NCI-H460 (cell line): Measurements from ENCODE around the gene IGSF3. TPM values are rescaled to one million over a fixed set of nuclear protein-coding genes. Genes with fewer than 3 reads are reported as not detected.
"Not testable (repeated sequence)": the region's sequence is repeated elsewhere in the genome, so short reads cannot be mapped to it uniquely, and the experiment has no call there.

Source experiments
- DNase-seq: peaks from one replicate; pipeline ENCODE4 v3.0.0-alpha.2; 2016; ENCODE audit warnings: low read depth; ENCODE audit errors: extremely low read depth
- total RNA-seq: library from RNA; depleted of rRNA; stranded (reverse); fragments of >200 nt; shearing (Covaris generic); gene quantifications from 2 replicates; pipeline ENCODE4 v1.2.3, GENCODE V29; 2014

The IGSF3 gene
- total RNA-seq, 1 experiment from 2014 or later: 1.7 TPM

DNA sequence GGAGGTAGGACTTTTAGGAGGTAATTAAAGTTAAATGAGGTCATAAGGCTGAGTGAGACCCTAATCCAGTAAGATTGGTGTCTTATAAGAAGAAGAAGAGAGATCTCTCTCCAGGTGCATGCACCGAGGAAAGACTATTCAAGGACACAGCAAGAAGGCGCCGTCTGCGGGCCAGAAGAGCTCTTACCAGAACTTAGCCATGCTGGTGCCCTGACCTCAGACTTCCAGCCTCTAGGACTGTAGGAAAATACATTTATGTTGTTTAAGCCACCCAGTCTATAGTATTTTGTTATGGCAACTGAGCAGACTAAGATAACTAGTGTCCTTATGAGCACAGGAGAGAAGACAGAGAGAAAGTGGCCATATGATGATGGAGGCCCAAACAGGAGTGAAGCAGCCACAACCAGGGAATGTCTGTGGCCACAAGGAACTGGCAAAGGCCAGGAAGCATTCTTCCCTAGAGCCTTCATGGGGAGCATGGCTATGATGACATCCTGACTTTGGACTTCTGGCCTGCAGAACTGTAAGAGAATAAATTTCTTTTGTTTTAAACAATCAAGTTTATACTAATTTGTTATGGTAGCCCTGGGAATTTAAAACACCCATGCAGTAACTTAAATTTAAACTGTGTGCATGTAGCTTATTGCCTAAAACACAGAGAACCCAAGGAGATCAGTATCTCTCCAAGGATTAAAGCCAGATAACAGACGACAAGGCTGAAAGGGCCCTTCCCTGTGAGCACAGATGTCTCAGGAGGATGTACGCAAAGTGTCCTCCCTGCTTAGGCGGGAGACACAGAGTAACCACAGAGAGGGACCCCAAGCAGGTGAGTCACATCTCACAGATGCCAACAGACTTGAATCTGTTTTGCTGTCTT, 86.8 kb downstream of the IGSF3 start:
- no peak for DNase-seq

DNA sequence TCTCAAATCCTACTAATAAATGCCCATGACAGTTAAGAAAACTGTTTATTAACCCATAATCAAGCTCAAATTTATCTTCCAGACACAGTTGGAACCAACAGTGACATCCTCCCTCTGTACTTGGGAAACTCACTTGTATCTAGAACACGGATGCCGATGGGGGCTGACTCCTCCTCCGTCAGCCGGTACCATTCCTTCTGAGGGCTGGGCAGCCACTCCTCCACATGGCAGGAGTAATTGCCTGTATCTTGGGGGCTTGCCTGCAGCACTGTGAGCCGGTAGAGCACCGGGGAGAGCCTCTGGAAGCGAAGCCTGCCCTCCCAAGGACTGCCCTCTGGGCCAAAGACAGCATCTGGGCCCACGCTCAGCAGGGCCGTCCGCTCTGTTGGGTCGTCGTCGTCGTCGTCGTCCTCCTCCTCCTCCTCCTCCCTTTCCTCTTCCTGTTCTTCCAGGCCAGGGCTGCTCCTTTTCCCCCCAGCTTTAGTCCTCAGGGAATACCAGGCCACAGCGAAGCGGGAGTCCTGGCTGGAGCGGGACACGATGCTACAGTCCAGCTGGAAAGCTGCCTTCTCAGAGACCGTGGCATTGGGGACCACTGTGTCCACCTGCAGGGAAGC, 88.2 kb downstream of the IGSF3 start:
- DNase-seq: no peak

DNA sequence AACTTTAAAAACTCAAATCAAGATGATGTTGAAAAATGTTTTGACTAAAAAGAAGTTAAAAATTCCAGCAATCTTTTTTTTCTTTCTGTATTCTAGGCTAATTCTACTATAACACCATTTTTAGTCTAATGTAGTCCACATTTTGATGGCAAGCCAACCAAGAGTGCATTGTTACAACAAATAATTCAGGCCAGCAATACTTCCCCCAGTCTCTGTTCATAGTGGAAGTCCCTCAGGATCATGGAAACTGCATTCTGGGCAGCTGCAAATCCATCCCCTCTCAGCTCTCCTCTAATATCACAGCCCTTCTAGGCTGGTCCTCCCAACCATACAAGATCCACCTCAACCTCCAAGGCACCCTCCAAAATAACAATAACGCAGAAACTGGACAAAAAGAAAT, 89.0 kb downstream of the IGSF3 start:
- DNase-seq: no peak

DNA sequence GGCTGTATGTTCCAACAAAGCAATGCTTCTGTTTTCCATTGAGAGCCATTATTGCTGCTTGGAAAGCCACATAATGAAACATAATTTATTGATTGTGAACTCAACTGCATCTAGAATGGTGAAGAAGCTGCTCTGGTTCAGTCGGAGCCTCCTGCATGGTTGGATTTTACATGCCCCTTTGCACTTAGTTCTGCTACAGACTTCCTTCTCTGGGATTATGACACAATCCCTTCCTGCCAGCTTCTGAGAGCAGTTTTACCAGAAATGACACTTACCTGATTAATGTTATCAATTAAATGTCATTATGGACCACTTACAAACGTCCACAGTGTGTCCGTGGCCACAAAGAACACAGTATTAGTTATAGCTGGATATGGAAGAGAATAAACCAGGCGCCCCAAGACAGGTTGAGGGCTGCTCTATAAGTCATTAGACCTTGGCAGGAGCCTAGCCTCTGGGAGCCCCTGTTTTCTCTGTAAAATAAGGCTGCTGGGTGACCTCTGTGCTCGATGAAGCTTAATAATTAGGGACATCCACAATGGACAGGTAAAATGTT, 89.7 kb downstream of the IGSF3 start:
- DNase-seq: no peak

DNA sequence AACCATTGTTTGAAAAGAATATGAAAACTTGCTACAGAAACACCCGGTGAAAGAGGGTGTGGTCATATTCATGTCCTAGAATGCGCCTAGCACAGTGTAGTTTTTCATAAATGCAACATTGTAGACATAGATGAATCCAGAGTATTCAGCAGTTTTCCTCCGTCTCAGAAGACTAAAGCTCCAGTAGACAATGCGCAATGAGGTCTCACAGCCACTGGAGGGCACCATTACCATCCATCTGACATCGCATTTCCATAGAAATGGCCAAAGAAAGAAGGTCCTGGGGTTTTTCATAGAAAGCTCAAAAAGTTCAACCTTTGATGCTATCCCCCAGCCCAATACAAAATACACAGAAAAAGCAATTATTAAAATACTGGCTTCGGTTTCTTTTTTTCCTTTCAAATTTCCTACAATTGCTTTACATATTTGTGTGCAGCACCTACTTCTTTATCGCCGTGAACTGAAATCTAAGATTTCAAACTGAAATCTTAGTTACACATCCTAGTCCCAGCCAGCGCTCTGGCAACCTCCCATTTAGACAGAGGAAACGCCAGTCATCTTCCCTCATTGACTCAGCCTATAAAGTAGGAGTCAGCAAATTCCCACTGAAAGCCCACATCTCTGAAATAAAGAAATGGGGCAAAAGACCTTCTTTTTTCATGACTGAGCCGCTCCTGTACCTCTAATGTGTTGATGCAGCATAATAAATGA, 92.8 kb downstream of the IGSF3 start:
- DNase-seq: peak; percentile 54

DNA sequence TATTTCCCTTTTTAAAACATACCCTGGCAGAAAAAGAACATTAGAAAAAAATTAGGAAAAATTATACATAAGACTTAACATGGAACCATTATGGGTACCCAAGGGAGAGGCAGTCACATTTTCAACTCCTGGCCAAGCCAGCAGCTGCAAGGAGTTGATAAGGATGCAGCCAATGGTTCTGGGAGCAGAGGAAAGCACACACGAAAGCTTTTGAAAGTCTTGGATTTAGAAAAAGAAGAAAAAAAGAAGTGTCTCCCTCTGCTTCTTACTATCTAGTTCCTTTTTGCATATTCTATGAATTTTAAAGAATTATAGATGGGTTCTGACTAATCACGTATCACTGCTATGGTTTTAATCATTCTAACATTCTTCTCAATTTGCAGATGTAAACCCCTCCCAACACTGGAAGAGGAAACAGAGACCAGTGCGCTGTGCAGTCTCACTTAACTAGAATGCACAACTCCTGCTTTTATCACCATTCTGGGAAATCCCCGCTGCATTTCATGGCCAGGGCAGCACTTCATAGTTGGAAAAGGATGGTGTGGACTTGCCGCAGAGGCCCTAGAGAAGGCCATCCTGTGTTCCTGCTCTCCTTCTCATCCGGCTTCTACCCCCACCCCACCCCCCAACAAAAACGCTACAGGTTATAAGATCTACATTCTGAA, 94.0 kb downstream of the IGSF3 start:
- no peak for DNase-seq

DNA sequence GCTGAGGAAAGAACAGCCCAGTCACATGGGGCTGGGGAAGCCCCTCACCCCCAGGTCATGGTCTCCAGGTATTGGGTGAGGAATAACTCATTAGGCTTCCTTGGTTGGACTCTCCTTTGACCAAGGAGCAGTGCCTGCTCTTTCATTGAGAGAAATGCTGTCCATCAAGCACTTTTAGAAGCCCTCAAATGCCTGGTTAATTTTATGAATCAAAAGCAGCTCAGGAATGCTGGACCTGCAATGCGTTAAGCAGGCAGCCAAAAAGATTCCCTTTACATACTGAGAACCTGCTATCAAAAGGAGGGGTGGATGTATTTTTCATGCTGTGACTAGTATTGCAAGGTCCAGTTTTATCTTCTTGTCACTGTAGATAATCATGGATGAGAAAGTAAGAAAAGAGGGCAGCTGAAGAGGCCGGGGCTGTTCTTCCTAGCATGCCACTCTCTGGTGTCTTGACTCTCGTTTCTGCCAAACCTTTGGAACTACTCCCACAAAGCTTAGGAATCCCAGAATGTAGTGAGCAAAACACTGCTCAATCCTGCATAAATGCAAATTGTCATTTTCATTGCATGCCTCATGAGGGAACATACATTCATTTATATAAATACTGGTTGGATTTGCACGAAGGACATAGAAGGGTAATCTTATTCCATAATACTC, 94.6 kb downstream of the IGSF3 start:
- no peak for DNase-seq

DNA sequence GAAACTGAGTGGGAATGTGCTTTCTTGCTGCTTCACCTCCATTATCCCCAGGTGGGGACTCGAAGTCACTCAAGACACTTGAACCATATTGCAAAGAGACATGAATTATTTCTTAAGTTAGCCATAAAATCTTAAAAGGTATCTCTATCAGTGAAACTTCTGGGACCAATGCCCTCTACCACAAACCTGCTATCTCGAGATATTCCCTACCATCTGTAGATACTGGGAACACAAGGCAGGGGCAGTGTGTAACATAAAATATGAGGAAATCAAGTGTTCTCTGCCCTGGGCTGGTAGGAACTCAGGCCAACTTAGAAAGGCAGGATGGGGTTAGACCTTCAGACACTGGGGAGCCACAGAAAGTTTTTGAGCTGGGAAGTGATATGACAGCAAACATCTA, 95.4 kb downstream of the IGSF3 start:
- DNase-seq: no peak

DNA sequence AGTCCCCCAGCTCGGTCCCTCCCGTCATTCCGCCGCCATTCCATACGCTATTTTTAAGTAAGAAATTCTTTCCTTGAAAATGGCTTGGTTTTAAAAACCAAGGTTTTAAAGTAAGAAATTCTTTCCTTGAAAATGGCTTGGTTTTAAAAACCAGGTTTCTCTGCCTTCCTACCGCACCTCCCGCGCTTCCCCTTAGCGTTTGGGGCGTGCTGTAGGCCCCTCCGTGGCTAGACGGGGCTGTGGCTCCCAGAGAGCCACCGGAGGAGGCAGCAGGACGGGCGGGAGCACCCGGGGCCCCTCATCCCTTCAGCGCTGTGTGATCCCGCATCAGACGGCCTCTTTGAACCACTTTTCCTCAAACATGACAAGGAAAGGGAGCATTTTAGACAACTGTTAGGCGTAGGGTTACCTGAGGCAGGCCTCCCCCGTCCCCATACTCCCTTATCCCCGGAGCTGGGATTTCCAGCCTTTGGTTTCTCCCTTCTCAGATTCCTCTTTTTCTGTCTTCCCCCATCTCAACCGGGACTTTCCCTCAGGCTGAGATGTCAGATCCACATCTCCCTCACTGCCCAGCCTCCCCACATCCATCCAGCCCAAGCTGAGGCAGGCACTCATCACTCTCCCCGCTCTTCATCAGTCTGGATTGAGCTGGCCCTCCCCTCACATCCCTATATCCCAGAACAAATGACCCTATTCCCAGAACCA, 96.2 kb downstream of the IGSF3 start:
- no peak for DNase-seq

DNA sequence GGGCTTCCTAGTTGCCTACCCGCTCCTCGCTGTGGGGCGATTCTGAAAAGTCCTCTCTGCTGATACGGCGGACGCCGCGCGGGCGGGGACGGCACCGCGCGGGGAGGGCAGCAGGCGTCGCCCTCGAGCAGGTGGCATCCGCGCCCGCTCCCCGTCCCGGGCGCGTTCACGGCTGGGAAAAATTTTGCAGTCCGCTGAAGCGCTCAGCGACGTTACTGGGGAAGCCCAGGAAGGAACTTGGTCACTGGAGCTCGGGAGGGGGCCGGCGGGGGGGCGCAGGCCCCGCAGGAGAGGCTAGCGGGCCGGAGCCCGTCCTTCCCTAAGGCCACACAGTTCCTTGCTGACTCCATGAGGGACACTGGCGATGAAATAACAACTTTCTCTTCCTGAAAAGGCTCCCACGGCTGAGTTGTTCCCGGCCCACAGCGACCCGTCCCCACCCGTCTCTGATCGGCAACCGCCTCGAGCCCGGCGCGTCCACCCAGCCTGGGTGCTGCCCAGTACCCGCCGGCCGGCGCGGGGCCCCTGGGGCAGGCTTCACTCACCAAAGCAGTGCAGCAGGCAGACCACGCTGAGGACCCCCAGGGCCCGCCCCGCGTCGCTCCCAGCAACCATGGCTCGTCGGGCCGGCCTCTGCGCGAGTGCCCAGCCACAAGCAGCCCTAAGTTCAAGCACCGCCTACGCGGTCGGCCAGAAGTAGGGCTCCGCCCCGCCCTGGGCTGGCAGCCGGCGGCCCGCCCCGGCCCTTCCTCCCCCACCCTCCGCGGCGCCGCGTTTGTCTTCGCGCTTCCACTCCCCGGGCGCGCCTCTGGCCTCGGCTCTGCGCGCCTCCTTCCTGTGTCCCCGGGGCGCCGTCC, 96.9 kb downstream of the IGSF3 start, which contains the start of gene CD58:
TSS of gene CD58 (minus strand) at position 669 of the 857 bp plus-strand sequence. CDS start at position 615, 54 bp downstream.
- peak; percentile 72 for DNase-seq

DNA sequence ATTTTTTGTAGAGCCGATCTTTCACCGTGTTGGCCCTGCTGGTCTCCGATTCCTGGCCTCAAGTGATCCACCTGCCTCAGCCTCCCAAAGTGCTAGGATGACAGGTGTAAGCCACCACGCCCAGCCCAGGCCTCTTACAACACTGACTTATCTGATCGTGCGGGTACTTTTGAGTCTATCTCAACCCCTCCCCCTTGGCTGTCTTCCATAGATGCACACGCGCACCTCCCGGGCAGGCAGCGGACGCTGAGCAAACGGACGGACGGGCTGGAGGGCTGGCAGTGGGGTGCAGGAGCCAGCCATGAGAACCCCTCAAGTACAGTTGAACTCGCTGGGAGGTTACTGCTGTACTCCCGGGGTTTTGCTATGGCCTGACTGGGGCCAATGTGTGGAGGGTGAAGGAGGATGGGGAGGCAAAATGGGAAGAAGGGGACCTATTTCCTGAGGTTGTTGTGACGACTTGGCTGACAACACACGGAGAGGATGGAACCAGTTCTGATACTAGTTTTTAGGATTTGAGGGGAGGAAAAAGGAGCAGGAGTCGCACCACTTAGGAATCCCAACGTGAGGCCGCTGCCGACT, 97.7 kb downstream of the IGSF3 start:
- peak; percentile 16 for DNase-seq

DNA sequence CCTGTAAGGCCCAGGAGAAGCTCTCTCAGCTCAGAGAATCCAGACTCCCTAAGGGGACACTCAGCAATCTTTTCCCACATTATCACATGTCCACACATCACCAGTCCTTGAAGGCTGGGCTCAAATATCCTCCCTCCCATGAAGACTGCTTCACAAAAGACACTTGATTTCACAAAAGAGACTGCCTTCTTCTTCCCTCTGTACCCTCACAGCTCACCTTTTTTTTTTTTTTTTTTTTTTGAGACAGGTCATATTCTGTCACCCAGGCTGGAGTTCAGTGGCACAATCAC, 98.2 kb downstream of the IGSF3 start:
- DNase-seq: no peak

DNA sequence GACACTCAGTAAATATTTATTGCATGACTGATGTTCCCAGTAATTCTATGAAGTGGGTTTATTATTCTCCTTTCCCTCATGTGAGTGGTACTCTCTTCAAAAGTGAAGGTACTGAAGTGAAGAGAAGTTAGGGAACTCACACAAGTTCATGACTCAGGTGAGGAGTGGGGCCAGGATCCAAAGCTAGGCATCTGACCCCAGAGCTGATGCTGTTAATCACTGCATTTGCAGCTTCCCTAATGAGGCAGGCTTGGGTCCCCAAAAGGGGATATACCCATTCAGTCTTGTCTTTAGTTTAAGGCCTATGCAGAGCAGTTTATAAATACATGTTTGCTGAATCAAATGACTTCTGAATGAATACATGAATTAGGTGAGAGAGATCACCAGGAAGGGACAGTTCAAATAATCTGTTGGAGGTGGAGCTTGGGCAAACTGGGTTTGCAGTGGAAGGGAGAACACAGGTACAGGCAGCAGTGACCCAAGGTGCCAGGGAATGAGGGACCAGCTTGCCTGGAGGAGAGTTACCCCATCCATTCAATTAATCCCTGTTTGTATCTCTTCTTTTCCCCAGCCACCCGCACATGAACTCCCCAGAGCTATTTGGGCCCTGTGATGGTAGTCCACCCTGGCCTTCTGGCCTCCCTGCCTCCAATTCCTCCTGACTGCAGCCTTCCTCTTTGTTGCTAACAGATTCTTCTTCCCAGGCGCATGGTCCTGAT, 98.7 kb downstream of the IGSF3 start:
- DNase-seq: no peak

DNA sequence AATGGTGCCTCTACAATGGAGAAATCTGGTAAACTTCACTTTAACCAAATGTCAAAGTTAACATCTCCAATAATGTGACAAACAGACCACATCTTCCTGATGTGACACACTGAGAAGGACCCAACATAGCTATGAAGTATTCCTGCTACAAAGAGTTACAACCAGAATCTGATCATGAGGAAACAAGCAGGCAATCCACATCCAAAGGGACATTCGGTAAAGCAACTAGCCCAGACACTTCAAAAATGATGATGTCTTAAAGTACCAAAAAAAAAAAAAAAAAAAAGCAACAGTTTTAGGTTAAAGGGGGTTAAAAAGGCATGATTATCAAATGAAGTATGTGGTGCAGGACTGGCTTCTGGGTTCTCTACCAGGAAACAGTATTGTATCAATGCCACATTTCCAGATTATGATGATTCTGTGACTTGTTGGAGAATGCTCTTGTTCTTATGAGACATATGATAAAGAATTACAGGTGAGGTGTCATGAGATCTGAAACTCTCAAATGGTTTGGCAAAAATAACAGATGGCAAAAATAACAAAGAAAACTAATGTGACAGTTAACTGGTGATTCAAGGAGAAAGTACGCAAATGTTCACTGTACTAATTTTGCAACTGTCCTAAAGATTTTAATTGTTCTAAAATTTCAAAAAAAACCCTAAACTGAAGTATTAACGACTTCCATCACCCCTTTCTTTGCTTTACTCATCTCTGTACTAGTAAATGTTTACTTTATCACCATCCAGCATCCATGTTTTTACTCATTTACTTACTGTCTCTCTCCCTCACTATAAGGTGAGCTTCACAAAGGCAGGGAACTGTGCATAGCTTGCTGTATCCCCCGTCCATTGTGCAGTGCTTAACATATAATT, 99.5 kb downstream of the IGSF3 start:
- no peak for DNase-seq

DNA sequence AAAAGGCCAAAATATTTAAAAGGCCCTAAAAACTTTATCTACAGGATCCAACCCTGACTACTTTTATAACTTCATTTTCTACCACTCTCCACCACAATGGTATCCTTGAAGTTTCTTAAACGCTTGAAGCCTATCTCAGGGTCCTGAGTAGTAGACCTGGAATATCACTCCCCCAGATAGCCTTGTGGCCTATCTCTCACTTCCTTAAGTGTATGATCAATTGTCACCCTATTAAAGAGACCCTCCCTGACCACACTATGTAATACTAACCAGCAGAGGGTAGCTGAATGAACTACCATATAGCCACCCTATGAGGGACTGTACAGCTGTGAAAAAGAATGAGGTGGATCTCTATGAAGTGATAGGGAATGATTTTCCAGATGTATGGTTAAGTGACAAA, 102.3 kb downstream of the IGSF3 start:
- no peak for DNase-seq

DNA sequence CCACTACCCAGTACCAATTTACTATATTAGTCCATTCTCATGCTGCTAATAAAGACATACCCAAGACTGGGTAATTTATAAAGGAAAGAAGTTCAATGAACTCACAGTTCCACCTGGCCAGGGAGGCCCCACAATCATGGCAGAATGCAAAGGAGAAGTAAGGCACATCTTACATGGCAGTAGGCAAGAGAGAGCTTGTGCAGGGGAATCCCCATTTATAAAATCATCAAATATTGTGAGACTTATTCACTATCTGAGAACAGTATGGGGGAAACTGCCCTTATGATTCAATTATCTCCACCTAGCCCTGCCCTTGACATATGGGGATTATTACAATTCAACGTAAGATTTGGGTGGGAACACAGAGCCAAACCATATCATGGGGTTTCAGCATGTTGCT, 103.1 kb downstream of the IGSF3 start:
- DNase-seq: no peak

DNA sequence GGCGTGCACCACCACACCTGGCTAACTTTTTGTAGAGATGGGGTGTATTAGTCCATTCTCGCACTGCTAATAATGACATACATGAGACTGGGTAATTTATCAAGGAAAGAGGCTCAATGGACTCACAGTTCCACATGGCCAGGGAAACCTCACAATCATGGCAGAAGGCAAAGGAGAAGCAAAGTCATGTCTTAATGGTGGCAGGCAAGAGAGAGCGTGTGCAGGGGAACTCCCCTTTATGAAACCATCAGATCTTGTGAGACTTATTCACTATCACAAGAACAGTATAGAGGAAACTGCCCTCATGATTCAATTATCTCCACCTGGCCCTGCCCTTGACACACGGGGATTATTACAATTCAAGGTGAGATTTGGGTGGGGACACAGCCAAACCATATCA, 105.1 kb downstream of the IGSF3 start:
- DNase-seq: not testable (repeated sequence)
